SKM-1 (cell line): Measurements from ENCODE around the gene COL13A1.

Experiments
- DNase-seq: peaks from one replicate; lab custom pipeline; 2025; ENCODE audit not compliant: unreplicated experiment; lab: John Stamatoyannopoulos, UW

Gene COL13A1

DNA sequence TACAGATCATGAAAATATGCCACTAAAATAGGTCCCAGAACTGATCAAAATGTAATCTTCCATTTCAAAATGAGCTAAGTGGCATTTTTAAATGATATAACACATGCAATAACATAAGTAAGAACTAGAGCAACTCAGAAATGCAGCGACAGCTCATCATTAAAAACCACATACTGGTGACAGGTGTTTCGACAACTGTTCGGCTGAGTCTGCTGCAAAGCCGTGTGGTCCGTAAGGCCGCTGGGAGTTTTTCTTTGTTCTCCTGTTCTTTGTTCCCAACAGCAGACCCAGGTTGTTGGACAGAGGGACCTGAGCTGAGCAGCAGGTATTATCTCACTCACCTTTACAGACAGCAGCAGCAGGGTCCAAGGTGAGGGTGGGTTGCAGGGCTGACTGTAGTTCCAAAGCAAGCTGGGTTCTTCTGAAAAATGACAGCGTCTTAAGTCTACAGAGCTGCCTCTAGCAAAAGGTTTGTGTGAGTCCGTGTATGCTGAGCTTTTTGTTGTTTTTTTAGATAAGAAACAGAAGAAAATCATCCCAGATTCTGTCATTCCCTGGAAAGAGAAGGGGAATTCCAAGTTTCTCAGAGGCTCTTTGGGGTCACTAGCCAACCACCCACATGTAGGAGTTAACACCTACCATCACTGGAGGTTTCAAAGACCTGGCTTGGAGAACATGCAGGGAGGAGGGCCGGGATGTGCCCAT, 205.6 kb downstream of the COL13A1 start:
- no peak for DNase-seq
